ENCODE measurements around the gene TTC14. TPM values are rescaled to one million over a fixed set of nuclear protein-coding genes. Genes with fewer than 3 reads are reported as not detected.

Gene TTC14
- total and polyA plus RNA-seq, 2 of the 13 experiments (the other 11 are each of a cell fraction or from before 2014, with no cell fraction given): 28.1 to 35.9 TPM

DNA sequence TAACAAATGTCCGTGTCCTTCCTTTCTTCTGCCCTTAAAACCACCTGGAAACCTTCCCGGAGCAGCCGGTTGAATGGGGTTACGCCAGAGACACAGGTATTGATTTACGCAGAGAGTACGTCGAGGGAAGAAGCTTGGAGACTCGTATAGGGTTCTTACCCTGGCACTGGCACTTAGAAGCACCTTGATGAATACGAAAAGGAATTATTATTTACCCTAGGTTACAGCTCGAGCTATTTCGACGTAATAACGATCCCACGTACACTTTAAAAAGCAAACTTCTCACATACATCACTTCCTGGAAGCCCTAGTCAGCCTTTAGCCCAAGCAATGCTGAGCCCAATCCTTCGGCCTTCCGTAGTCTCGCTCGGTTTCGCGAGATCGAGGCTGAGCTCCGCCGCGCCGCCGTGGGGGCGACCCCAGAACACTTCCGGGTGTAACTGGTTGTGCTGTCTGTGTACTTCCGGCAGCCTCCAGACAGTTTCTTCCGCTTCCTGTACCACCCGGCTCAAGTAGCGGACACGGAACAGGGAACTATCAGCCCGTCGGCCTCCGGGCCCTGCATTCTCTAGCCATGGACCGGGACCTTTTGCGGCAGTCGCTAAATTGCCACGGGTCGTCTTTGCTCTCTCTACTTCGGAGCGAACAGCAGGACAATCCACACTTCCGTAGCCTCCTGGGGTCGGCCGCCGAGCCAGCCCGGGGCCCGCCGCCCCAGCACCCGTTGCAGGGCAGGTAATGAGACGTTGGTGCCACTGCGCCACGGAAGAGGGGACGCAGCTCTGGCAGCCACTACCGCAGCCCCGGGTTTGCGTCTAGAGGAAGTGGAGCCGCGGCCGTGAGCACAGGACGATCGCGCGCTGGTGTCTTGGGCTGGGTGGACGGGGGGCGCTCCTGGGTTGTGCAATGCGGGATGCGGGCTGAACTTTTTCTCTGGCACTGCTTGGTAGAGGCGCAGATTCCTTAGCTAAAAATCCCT is at the start of gene TTC14 (continued):
- TF ChIP-seq ZNF792 (CRISPR knock-in tag; IDR thresholded peaks at IDR 0.05) (no peak; the same call in 1 of the 2 replicates), RFXANK (CRISPR knock-in tag; IDR thresholded peaks at IDR 0.05) (no peak), ZNF180 (CRISPR knock-in tag; IDR thresholded peaks at IDR 0.05; ENCODE audit: borderline replicate concordance, low read depth) (no peak), SMYD3 (CRISPR knock-in tag; IDR thresholded peaks at IDR 0.05) (peak; percentile 86; the same call in 1 of the 2 replicates), ZNF841 (CRISPR knock-in tag; IDR thresholded peaks at IDR 0.05; ENCODE audit: borderline replicate concordance) (no peak), ZNF292 (CRISPR knock-in tag; IDR thresholded peaks at IDR 0.05; ENCODE audit: borderline replicate concordance, low read depth) (peak; percentile 80), MXD4 (CRISPR knock-in tag; IDR thresholded peaks at IDR 0.05) (peak; percentile 72), BCL6 (CRISPR knock-in tag; IDR thresholded peaks at IDR 0.05) (no peak; the same call in 1 of the 2 replicates), FOXM1 (CRISPR knock-in tag; IDR thresholded peaks at IDR 0.05) (no peak), ZNF350 (CRISPR knock-in tag; IDR thresholded peaks at IDR 0.05; ENCODE audit: borderline replicate concordance, low read depth) (peak; percentile 96), KMT2B (CRISPR knock-in tag; IDR thresholded peaks at IDR 0.05) (peak; percentile 97), KLF16 (CRISPR knock-in tag; IDR thresholded peaks at IDR 0.05) (peak in 1 of 2 experiments; percentile 92; a peak in 2 of 4 replicates)
- TF ChIP-seq, protein P1, sequence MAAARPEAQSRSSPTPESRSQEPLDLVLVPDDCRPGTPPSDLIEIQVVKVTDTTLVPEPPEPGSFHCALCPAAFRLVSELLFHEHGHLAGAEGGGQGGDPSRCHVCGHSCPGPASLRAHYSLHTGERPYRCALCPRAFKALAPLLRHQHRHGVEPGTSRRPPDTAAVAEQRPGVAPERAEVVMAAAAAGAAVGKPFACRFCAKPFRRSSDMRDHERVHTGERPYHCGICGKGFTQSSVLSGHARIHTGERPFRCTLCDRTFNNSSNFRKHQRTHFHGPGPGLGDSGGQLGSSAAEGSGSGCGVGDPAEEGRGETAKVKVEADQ (CRISPR knock-in tag; IDR thresholded peaks at IDR 0.05; ENCODE audit: borderline replicate concordance): peak; percentile 39; the same call in 1 of the 2 replicates
- TF ChIP-seq, protein P2, sequence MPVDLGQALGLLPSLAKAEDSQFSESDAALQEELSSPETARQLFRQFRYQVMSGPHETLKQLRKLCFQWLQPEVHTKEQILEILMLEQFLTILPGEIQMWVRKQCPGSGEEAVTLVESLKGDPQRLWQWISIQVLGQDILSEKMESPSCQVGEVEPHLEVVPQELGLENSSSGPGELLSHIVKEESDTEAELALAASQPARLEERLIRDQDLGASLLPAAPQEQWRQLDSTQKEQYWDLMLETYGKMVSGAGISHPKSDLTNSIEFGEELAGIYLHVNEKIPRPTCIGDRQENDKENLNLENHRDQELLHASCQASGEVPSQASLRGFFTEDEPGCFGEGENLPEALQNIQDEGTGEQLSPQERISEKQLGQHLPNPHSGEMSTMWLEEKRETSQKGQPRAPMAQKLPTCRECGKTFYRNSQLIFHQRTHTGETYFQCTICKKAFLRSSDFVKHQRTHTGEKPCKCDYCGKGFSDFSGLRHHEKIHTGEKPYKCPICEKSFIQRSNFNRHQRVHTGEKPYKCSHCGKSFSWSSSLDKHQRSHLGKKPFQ (CRISPR knock-in tag; IDR thresholded peaks at IDR 0.05; ENCODE audit: insufficient replicate concordance): no peak
- TF ChIP-seq, protein P3, sequence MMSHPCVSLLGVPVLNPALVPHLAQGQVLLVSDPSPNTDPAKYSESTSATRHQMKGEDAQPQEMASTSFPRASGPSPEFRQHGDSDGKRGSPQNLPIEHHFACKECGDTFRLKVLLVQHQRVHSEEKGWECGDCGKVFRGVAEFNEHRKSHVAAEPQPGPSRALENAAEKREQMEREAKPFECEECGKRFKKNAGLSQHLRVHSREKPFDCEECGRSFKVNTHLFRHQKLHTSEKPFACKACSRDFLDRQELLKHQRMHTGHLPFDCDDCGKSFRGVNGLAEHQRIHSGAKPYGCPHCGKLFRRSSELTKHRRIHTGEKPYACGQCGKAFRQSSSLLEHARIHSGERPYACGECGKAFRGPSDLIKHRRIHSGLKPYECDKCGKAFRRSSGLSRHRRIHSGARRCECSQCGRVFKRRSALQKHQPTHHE (CRISPR knock-in tag; IDR thresholded peaks at IDR 0.05; ENCODE audit: borderline replicate concordance): no peak
- TF ChIP-seq, protein P4, sequence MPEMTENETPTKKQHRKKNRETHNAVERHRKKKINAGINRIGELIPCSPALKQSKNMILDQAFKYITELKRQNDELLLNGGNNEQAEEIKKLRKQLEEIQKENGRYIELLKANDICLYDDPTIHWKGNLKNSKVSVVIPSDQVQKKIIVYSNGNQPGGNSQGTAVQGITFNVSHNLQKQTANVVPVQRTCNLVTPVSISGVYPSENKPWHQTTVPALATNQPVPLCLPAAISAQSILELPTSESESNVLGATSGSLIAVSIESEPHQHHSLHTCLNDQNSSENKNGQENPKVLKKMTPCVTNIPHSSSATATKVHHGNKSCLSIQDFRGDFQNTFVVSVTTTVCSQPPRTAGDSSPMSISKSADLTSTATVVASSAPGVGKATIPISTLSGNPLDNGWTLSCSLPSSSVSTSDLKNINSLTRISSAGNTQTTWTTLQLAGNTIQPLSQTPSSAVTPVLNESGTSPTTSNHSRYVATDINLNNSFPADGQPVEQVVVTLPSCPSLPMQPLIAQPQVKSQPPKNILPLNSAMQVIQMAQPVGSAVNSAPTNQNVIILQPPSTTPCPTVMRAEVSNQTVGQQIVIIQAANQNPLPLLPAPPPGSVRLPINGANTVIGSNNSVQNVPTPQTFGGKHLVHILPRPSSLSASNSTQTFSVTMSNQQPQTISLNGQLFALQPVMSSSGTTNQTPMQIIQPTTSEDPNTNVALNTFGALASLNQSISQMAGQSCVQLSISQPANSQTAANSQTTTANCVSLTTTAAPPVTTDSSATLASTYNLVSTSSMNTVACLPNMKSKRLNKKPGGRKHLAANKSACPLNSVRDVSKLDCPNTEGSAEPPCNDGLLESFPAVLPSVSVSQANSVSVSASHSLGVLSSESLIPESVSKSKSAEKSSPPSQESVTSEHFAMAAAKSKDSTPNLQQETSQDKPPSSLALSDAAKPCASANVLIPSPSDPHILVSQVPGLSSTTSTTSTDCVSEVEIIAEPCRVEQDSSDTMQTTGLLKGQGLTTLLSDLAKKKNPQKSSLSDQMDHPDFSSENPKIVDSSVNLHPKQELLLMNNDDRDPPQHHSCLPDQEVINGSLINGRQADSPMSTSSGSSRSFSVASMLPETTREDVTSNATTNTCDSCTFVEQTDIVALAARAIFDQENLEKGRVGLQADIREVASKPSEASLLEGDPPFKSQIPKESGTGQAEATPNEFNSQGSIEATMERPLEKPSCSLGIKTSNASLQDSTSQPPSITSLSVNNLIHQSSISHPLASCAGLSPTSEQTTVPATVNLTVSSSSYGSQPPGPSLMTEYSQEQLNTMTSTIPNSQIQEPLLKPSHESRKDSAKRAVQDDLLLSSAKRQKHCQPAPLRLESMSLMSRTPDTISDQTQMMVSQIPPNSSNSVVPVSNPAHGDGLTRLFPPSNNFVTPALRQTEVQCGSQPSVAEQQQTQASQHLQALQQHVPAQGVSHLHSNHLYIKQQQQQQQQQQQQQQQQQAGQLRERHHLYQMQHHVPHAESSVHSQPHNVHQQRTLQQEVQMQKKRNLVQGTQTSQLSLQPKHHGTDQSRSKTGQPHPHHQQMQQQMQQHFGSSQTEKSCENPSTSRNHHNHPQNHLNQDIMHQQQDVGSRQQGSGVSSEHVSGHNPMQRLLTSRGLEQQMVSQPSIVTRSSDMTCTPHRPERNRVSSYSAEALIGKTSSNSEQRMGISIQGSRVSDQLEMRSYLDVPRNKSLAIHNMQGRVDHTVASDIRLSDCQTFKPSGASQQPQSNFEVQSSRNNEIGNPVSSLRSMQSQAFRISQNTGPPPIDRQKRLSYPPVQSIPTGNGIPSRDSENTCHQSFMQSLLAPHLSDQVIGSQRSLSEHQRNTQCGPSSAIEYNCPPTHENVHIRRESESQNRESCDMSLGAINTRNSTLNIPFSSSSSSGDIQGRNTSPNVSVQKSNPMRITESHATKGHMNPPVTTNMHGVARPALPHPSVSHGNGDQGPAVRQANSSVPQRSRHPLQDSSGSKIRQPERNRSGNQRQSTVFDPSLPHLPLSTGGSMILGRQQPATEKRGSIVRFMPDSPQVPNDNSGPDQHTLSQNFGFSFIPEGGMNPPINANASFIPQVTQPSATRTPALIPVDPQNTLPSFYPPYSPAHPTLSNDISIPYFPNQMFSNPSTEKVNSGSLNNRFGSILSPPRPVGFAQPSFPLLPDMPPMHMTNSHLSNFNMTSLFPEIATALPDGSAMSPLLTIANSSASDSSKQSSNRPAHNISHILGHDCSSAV (CRISPR knock-in tag; IDR thresholded peaks at IDR 0.05; ENCODE audit: borderline replicate concordance): no peak

All from HepG2 (cell line).